Astrocyte (in vitro differentiated cells and primary cell): ENCODE results near the gene ARHGAP20. TPM values are rescaled to one million over a fixed set of nuclear protein-coding genes. Genes with fewer than 3 reads are reported as not detected.

Source experiments
- DNase-seq: peaks from one replicate; pipeline ENCODE4 v3.0.0-alpha.2; 2010; ENCODE audit warnings: low read depth
- FAIRE-seq: peaks from 2 replicates; lab custom pipeline; 2011; peaks lifted over from hg19 to GRCh38; lab: Jason Lieb, UNC
- H2AFZ ChIP-seq: 2 replicates; pipeline ENCODE4 v1.6.0; 2012; ENCODE audit warnings: low read depth, low read length, inconsistent platforms
- H3K27ac ChIP-seq: 2 replicates; pipeline ENCODE4 v1.5.1; 2011; ENCODE audit warnings: low read depth, low read length, inconsistent platforms
- H3K27me3 ChIP-seq: 2 replicates; pipeline ENCODE4 v1.6.0; 2011; ENCODE audit warnings: low read length, inconsistent platforms; ENCODE audit not compliant: insufficient read depth
- H3K36me3 ChIP-seq: 2 replicates; pipeline ENCODE4 v1.5.1; 2011; ENCODE audit warnings: low read length, inconsistent platforms; ENCODE audit not compliant: insufficient read depth
- H3K4me1 ChIP-seq: 2 replicates; pipeline ENCODE4 v1.5.1; 2011; ENCODE audit warnings: low read length, inconsistent platforms; ENCODE audit not compliant: insufficient read depth
- H3K4me2 ChIP-seq: 2 replicates; pipeline ENCODE4 v1.6.0; 2012; ENCODE audit warnings: low read length, inconsistent platforms
- H3K4me3 ChIP-seq: 2 replicates; pipeline ENCODE4 v1.5.1; 2011; ENCODE audit warnings: low read depth, mild to moderate bottlenecking, low read length, inconsistent platforms; ENCODE audit not compliant: insufficient read depth
- H3K79me2 ChIP-seq: 2 replicates; pipeline ENCODE4 v1.6.0; 2012; ENCODE audit warnings: mild to moderate bottlenecking, low read length, inconsistent platforms; ENCODE audit not compliant: insufficient read depth
- H3K9ac ChIP-seq: 2 replicates; pipeline ENCODE4 v1.6.0; 2012; ENCODE audit warnings: mild to moderate bottlenecking, low read length, inconsistent platforms
- H3K9me3 ChIP-seq: 2 replicates; pipeline ENCODE4 v1.5.1; 2012; ENCODE audit warnings: low read depth, mild to moderate bottlenecking, low read length, inconsistent platforms; ENCODE audit not compliant: insufficient read depth
- H4K20me1 ChIP-seq: 2 replicates; pipeline ENCODE4 v1.6.0; 2012; ENCODE audit warnings: low read length, inconsistent platforms; ENCODE audit not compliant: insufficient read depth
- H3K27ac Mint-ChIP-seq: one replicate; pipeline ENCODE4 v1.8.0; 2021; ENCODE audit warnings: mild to moderate bottlenecking, mixed read lengths; ENCODE audit not compliant: unreplicated experiment
- H3K27me3 Mint-ChIP-seq: one replicate; pipeline ENCODE4 v1.8.0; 2021; ENCODE audit warnings: low read depth, mixed read lengths; ENCODE audit not compliant: unreplicated experiment
- H3K36me3 Mint-ChIP-seq: one replicate; pipeline ENCODE4 v1.8.0; 2021; ENCODE audit warnings: low read depth, mixed read lengths; ENCODE audit not compliant: unreplicated experiment
- H3K4me1 Mint-ChIP-seq: one replicate; pipeline ENCODE4 v1.8.0; 2021; ENCODE audit warnings: low read depth, mixed read lengths; ENCODE audit not compliant: unreplicated experiment
- H3K4me3 Mint-ChIP-seq: one replicate; pipeline ENCODE4 v1.8.0; 2021; ENCODE audit warnings: mild to moderate bottlenecking, moderate library complexity, mixed read lengths; ENCODE audit not compliant: unreplicated experiment
- H3K9me3 Mint-ChIP-seq: one replicate; pipeline ENCODE4 v1.8.0; 2021; ENCODE audit warnings: mild to moderate bottlenecking, mixed read lengths; ENCODE audit not compliant: unreplicated experiment
- CTCF ChIP-seq: IDR thresholded peaks from 2 replicates; pipeline ENCODE4 v1.5.1; 2011; ENCODE audit warnings: low read depth, mild to moderate bottlenecking, inconsistent platforms, low read length, moderate library complexity; ENCODE audit not compliant: insufficient read depth
- EZH2 ChIP-seq: IDR thresholded peaks from 2 replicates; pipeline ENCODE4 v1.6.1; 2012; ENCODE audit warnings: mild to moderate bottlenecking, low read length, inconsistent platforms; ENCODE audit not compliant: insufficient read depth
- total RNA-seq: library from RNA; stranded (reverse); gene quantifications from 2 replicates; pipeline ENCODE4 v1.2.1, GENCODE V29; 2021

ARHGAP20 gene
- total RNA-seq, 1 donor from 2014 or later: 0.11 TPM

- Histone ChIP-seq H3K79me2 (no peaks in the 10 kb centered on the region), H3K36me3 (no peaks in the 10 kb centered on the region), H4K20me1 (no peaks in the 10 kb centered on the region), H3K4me2 (peak overlapping the region; percentile 93), H3K27ac (no peak overlapping the region), H3K9ac (no peak overlapping the region), H3K9me3 (no peaks in the 10 kb centered on the region), H2AFZ (peak overlapping the region; percentile 23), H3K4me3 (peak overlapping the region; percentile 32), H3K27me3 (peaks cover 19% of the 10 kb centered on the region), H3K4me1 (peaks cover 20% of the 10 kb centered on the region)
- Mint-ChIP-seq H3K4me1 (peaks cover under 1% of the 10 kb centered on the region), H3K36me3 (no peaks in the 10 kb centered on the region), H3K9me3 (no peaks in the 10 kb centered on the region), H3K27ac (peak overlapping the region; percentile 67), H3K4me3 (peak overlapping the region; percentile 63), H3K27me3 (peaks cover 37% of the 10 kb centered on the region)
- no peak for FAIRE-seq
- TF ChIP-seq EZH2: no peak
- no peak for TF ChIP-seq CTCF
- DNase-seq: peak; percentile 17
Observed at GRCh38 chr11:110710628-110711381, 1.4 kb downstream of the ARHGAP20 start.

DNA sequence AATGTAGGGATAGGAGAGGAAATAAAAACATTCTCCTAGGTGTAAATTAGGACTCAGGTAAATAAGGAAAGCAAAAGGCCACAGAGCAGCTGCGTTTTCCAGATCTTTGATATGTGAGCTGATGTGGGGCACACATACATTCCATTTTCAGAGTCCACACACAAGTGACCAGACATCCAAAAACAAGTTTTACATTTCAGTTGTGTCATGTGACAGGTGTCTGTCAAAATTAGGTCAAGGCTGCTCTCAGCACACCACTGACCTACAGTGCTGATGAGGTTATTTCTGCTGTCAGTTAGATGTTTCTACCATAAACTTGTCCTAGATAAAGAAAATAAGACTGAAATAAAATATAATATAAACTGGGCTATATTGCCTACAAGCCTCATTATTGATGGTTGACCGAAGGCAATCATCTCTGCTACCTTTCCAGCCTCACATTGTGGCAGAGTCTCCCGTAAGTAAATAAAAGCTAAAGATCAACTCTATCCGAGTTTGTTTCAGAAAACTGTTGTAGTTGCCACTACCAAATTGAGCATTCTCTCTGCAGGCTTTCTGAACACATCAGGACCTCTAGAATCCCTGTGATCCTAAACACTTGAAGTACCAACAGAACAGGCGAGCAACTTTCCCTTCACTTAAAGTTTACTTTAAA lies 7.9 kb downstream of the ARHGAP20 start:
- H3K9me3 Mint-ChIP-seq: peaks cover 2% of the 10 kb centered on the region
- no peaks in the 10 kb centered on the region for H4K20me1 ChIP-seq
- H3K27me3 Mint-ChIP-seq: peaks cover 7% of the 10 kb centered on the region
- no peaks in the 10 kb centered on the region for H3K9me3 ChIP-seq
- no peaks in the 10 kb centered on the region for H3K4me1 ChIP-seq
- no peaks in the 10 kb centered on the region for H3K27me3 ChIP-seq
- H3K4me2 ChIP-seq: no peak overlapping the region
- no peak overlapping the region for H3K27ac Mint-ChIP-seq
- H3K4me3 ChIP-seq: no peak overlapping the region
- H3K79me2 ChIP-seq: no peaks in the 10 kb centered on the region
- DNase-seq (no peak), FAIRE-seq (no peak)
- no peak overlapping the region for H3K9ac ChIP-seq
- H3K27ac ChIP-seq: no peak overlapping the region
- TF ChIP-seq EZH2 (no peak), CTCF (no peak)
- H2AFZ ChIP-seq: no peak overlapping the region
- no peaks in the 10 kb centered on the region for H3K4me1 Mint-ChIP-seq
- no peaks in the 10 kb centered on the region for H3K36me3 ChIP-seq
- no peaks in the 10 kb centered on the region for H3K36me3 Mint-ChIP-seq
- no peak overlapping the region for H3K4me3 Mint-ChIP-seq

DNA sequence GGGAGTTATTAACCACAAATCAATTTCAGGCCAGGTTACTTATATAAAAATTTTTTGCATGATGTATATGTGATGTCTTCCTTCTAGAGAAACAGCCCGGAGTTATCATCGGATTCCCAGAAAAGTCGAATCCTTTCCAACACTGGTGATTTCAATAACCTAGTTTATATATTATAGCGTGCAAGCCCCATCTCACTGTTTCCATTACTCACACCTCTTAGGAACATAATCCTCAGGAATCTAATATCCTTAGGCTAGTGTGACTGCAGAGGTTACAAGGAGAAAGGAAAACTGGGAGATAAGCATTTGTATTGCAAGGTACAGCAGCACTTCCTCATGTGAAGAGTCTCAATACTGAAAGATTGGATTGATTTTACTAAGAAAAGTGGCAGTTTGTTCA lies 20.3 kb downstream of the ARHGAP20 start:
- peaks cover 5% of the 10 kb centered on the region for H3K27me3 Mint-ChIP-seq
- no peak for DNase-seq

More for the DNA sequence above, 20.3 kb downstream of the ARHGAP20 start:
- H3K9me3 Mint-ChIP-seq: no peaks in the 10 kb centered on the region
- H2AFZ ChIP-seq: no peak overlapping the region
- no peaks in the 10 kb centered on the region for H3K4me1 Mint-ChIP-seq
- no peaks in the 10 kb centered on the region for H3K27me3 ChIP-seq
- TF ChIP-seq CTCF (no peak), EZH2 (no peak)
- H3K36me3 ChIP-seq: no peaks in the 10 kb centered on the region
- no peak overlapping the region for H3K4me2 ChIP-seq
- no peak overlapping the region for H3K4me3 ChIP-seq
- no peak for FAIRE-seq
- H3K27ac Mint-ChIP-seq: no peak overlapping the region
- no peaks in the 10 kb centered on the region for H3K79me2 ChIP-seq
- no peaks in the 10 kb centered on the region for H3K4me1 ChIP-seq
- H3K4me3 Mint-ChIP-seq: no peak overlapping the region
- H3K36me3 Mint-ChIP-seq: no peaks in the 10 kb centered on the region
- no peaks in the 10 kb centered on the region for H4K20me1 ChIP-seq
- H3K9me3 ChIP-seq: no peaks in the 10 kb centered on the region
- H3K27ac ChIP-seq: no peak overlapping the region
- no peak overlapping the region for H3K9ac ChIP-seq
